Vagina (tissue), 2 donors: ENCODE measurements around the gene CHD5. TPM values are rescaled to one million over a fixed set of nuclear protein-coding genes. Genes with fewer than 3 reads are reported as not detected.

Experiments used
- DNase-seq, 2 donors: peaks; one replicate each; pipeline ENCODE4 v3.0.0-alpha.2; 2017; ENCODE audit errors: extremely low spot score in 2 of 2
- H3K27ac ChIP-seq: fragments of 200-600 bp; sonication (generic); one replicate; pipeline ENCODE4 v1.5.1; 2019
- H3K27me3 ChIP-seq: fragments of 200-600 bp; sonication (generic); one replicate; pipeline ENCODE4 v1.5.1; 2019
- H3K36me3 ChIP-seq, 2 donors: fragments of 200-600 bp; sonication (generic); one replicate each; pipeline ENCODE4 v1.5.1; 2017 to 2019
- H3K4me1 ChIP-seq: fragments of 200-600 bp; sonication (generic); one replicate; pipeline ENCODE4 v1.5.1; 2019
- H3K4me3 ChIP-seq, 2 donors: fragments of 200-600 bp; sonication (generic); 1 replicate in 1 of 2; 2 replicates in 1 of 2; pipeline ENCODE4 v1.5.1; 2016 to 2019
- H3K9me3 ChIP-seq: fragments of 200-600 bp; sonication (generic); one replicate; pipeline ENCODE4 v1.5.1; 2019
- CTCF ChIP-seq, 3 experiments: fragments of 450-650 bp in 2 of 3; fragments of 200-600 bp in 1 of 3; sonication (generic) in 1 of 3; IDR thresholded peaks; one replicate each; pipeline ENCODE4 v1.5.1; 2017 to 2019; ENCODE audit warnings: antibody characterized with exemption in 3 of 3, mild to moderate bottlenecking in 2 of 3, moderate library complexity in 2 of 3
- POLR2A ChIP-seq, 2 donors: fragments of 450-650 bp; IDR thresholded peaks; one replicate each; pipeline ENCODE4 v1.6.1; 2017; ENCODE audit warnings: antibody characterized with exemption in 2 of 2, mild to moderate bottlenecking in 2 of 2, moderate library complexity in 2 of 2
- POLR2AphosphoS5 ChIP-seq, 2 donors: sonication (generic); formaldehyde crosslinking; IDR thresholded peaks; one replicate each; pipeline ENCODE4 v1.9.0; 2017; ENCODE audit warnings: antibody characterized with exemption in 2 of 2, mild to moderate bottlenecking in 2 of 2, low read depth in 1 of 2; ENCODE audit not compliant: insufficient read depth in 1 of 2
- intact Hi-C: fragments of 100-400 bp; cut with DNase I; formaldehyde crosslinking; loops from one replicate; pipeline ENCODE4 v1.15.1; 2023
- total RNA-seq: library from RNA; depleted of rRNA; stranded (reverse); fragments of >200 nt; gene quantifications from one replicate; pipeline ENCODE4 v1.2.3, GENCODE V29; 2016

The CHD5 gene
- total RNA-seq, 1 donor from 2014 or later: 2.0 TPM

GRCh38 chr1:6113745-6114144, 66.4 kb downstream of the CHD5 start:
- no peaks in the 10 kb centered on the region for H3K36me3 ChIP-seq
- TF ChIP-seq CTCF (IDR thresholded peaks at IDR 0.05): no peak
- TF ChIP-seq POLR2AphosphoS5 (IDR thresholded peaks at IDR 0.05; ENCODE audit: insufficient read depth in 1 of 2, low read depth in 1 of 2): no peak
- TF ChIP-seq POLR2A (IDR thresholded peaks at IDR 0.05): no peak
- no peaks in the 10 kb centered on the region for H3K4me1 ChIP-seq
- H3K27ac ChIP-seq: no peak overlapping the region
- intact Hi-C loops: no loop called here
- H3K4me3 ChIP-seq: no peak overlapping the region
- H3K9me3 ChIP-seq: no peaks in the 10 kb centered on the region
- no peak for DNase-seq
- no peaks in the 10 kb centered on the region for H3K27me3 ChIP-seq

- Histone ChIP-seq H3K27ac (no peak overlapping the region), H3K4me3 (no peak overlapping the region), H3K9me3 (no peaks in the 10 kb centered on the region), H3K27me3 (no peaks in the 10 kb centered on the region), H3K4me1 (no peaks in the 10 kb centered on the region), H3K36me3 (no peaks in the 10 kb centered on the region)
- TF ChIP-seq POLR2A (IDR thresholded peaks at IDR 0.05) (no peak), CTCF (IDR thresholded peaks at IDR 0.05) (no peak), POLR2AphosphoS5 (IDR thresholded peaks at IDR 0.05; ENCODE audit: insufficient read depth in 1 of 2, low read depth in 1 of 2) (no peak)
- intact Hi-C loops: no loop called here
- DNase-seq: no peak
These were observed 67.0 kb downstream of the CHD5 start for GRCh38 chr1:6113116-6113515.

- H3K4me1 ChIP-seq: no peaks in the 10 kb centered on the region
- no peak overlapping the region for H3K4me3 ChIP-seq
- no peak overlapping the region for H3K27ac ChIP-seq
- intact Hi-C loops: no loop called here
- H3K27me3 ChIP-seq: no peaks in the 10 kb centered on the region
- TF ChIP-seq POLR2A (IDR thresholded peaks at IDR 0.05): no peak
- no peak for TF ChIP-seq CTCF (IDR thresholded peaks at IDR 0.05)
- no peak for TF ChIP-seq POLR2AphosphoS5 (IDR thresholded peaks at IDR 0.05; ENCODE audit: insufficient read depth in 1 of 2, low read depth in 1 of 2)
- no peaks in the 10 kb centered on the region for H3K9me3 ChIP-seq
- no peaks in the 10 kb centered on the region for H3K36me3 ChIP-seq
- no peak for DNase-seq
These were observed 67.5 kb downstream of the CHD5 start for GRCh38 chr1:6112690-6113005.

GRCh38 chr1:6111991-6112689, 68.0 kb downstream of the CHD5 start:
- H3K36me3 ChIP-seq: no peaks in the 10 kb centered on the region
- H3K27ac ChIP-seq: no peak overlapping the region
- intact Hi-C loops: no loop called here
- DNase-seq: no peak
- H3K4me1 ChIP-seq: no peaks in the 10 kb centered on the region
- H3K9me3 ChIP-seq: no peaks in the 10 kb centered on the region
- TF ChIP-seq POLR2AphosphoS5 (IDR thresholded peaks at IDR 0.05; ENCODE audit: insufficient read depth in 1 of 2, low read depth in 1 of 2): no peak
- no peak for TF ChIP-seq CTCF (IDR thresholded peaks at IDR 0.05)
- TF ChIP-seq POLR2A (IDR thresholded peaks at IDR 0.05): no peak
- H3K27me3 ChIP-seq: no peaks in the 10 kb centered on the region
- no peak overlapping the region for H3K4me3 ChIP-seq

GRCh38 chr1:6111571-6111970, 68.5 kb downstream of the CHD5 start:
- Histone ChIP-seq H3K4me3 (no peak overlapping the region), H3K36me3 (no peaks in the 10 kb centered on the region), H3K4me1 (no peaks in the 10 kb centered on the region), H3K27me3 (no peaks in the 10 kb centered on the region), H3K27ac (no peak overlapping the region), H3K9me3 (no peaks in the 10 kb centered on the region)
- TF ChIP-seq CTCF (IDR thresholded peaks at IDR 0.05) (no peak), POLR2A (IDR thresholded peaks at IDR 0.05) (no peak), POLR2AphosphoS5 (IDR thresholded peaks at IDR 0.05; ENCODE audit: insufficient read depth in 1 of 2, low read depth in 1 of 2) (no peak)
- DNase-seq: no peak
- intact Hi-C loops: no loop called here
